ENCODE measurements around the gene HDAC3.

DNA sequence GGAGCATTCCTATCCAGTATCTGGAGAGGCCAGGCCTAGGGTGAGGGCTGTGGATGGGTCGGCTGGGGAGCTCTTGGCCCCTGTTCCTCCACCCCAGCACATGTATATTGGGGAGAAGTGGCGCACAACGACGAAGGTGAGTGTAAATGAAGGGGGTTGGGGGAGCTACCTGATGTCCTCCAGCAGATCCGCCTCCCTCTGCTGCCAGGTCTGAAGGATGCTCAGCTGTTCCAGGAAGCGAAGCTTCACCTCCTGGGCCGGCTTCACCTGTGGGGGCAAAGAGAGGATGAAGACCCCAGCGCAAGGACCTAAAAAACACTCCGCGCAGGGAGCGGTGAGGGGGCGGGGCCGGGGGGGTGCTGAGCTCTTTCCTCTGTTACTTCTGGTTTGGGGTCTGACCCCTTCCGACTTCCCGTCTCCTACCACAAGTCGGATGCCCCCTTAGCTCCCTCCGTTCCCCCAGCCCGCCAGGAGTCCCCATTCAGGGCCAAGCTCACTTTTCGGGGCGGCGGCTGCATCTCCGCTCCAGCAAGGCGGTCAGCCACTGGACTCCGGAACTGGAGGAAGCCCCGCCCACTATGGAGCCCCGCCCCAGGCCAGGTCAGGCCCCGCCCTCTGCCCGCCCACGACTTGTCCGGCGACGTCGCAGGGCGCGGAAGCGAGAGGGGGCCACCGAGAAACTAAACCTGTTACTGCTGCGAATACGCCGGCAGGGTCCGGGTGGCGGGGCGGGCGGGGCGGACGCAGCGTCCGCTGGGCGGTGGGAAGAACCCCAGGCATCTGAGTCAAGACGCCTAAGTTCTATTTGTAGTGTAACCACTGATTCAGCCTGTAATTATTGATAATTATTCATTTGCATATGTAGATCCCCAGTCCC, 14.4 kb upstream of the HDAC3 start, which contains the start of gene FCHSD1:
- TF ChIP-seq, protein P1, sequence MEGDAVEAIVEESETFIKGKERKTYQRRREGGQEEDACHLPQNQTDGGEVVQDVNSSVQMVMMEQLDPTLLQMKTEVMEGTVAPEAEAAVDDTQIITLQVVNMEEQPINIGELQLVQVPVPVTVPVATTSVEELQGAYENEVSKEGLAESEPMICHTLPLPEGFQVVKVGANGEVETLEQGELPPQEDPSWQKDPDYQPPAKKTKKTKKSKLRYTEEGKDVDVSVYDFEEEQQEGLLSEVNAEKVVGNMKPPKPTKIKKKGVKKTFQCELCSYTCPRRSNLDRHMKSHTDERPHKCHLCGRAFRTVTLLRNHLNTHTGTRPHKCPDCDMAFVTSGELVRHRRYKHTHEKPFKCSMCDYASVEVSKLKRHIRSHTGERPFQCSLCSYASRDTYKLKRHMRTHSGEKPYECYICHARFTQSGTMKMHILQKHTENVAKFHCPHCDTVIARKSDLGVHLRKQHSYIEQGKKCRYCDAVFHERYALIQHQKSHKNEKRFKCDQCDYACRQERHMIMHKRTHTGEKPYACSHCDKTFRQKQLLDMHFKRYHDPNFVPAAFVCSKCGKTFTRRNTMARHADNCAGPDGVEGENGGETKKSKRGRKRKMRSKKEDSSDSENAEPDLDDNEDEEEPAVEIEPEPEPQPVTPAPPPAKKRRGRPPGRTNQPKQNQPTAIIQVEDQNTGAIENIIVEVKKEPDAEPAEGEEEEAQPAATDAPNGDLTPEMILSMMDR (IDR thresholded peaks at IDR 0.05; ENCODE audit: insufficient read depth, low read length) = no peak
- no peak; the same call in 1 of the 2 replicates for TF ChIP-seq POLR2AphosphoS5 (IDR thresholded peaks at IDR 0.05; ENCODE audit: low read depth)
- TF ChIP-seq, protein P2, sequence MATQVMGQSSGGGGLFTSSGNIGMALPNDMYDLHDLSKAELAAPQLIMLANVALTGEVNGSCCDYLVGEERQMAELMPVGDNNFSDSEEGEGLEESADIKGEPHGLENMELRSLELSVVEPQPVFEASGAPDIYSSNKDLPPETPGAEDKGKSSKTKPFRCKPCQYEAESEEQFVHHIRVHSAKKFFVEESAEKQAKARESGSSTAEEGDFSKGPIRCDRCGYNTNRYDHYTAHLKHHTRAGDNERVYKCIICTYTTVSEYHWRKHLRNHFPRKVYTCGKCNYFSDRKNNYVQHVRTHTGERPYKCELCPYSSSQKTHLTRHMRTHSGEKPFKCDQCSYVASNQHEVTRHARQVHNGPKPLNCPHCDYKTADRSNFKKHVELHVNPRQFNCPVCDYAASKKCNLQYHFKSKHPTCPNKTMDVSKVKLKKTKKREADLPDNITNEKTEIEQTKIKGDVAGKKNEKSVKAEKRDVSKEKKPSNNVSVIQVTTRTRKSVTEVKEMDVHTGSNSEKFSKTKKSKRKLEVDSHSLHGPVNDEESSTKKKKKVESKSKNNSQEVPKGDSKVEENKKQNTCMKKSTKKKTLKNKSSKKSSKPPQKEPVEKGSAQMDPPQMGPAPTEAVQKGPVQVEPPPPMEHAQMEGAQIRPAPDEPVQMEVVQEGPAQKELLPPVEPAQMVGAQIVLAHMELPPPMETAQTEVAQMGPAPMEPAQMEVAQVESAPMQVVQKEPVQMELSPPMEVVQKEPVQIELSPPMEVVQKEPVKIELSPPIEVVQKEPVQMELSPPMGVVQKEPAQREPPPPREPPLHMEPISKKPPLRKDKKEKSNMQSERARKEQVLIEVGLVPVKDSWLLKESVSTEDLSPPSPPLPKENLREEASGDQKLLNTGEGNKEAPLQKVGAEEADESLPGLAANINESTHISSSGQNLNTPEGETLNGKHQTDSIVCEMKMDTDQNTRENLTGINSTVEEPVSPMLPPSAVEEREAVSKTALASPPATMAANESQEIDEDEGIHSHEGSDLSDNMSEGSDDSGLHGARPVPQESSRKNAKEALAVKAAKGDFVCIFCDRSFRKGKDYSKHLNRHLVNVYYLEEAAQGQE (IDR thresholded peaks at IDR 0.05; ENCODE audit: insufficient replicate concordance, low read depth) = no peak
- TF ChIP-seq GABPA (IDR thresholded peaks at IDR 0.05; ENCODE audit: low read depth) = no peak
